ENCODE measurements around the gene LYST. TPM values are rescaled to one million over a fixed set of nuclear protein-coding genes. Genes with fewer than 3 reads are reported as not detected.
A peak's percentile ranks its signal among the peaks of the same experiment; 100 is the strongest.
"Not testable (repeated sequence)": the region's sequence is repeated elsewhere in the genome, so short reads cannot be mapped to it uniquely, and the experiment has no call there.

Gene LYST
- total and polyA plus RNA-seq, 8 donors = 1.7 to 95.6 (median 17.9) TPM

DNA sequence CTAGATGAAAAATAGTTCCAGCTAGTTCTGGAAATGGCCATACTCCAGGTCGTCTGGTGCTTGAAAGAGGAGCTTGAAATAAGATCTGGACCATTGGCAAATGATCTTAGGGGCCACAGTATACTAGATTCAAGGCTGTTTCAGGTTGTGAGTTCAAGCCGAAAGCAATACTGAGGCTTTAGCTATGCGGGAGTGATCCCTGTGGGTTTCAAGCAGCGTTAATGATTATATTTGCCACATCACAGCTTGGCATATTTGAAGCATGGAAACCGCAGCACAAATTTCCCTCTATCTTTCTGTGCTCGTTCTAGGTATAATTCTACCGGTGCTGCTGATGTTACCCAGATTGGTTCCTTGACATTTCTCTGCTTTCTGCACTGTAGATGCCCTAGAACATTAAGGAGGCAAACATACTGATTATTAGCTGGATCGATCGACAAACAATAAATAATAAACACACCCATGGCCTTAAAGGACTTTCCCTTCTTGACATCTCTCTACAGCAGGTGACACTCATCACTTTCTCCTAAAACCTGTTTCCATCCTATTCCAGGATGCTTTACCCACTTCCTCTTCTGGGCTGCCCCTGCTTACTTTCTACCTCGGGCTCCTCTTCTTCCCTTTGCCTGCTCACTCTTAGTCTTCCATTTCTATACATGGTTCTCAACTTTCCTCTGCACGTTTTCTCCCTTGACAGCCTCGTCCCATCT is 40.6 kb upstream of the LYST start:
- TF ChIP-seq, protein P1, sequence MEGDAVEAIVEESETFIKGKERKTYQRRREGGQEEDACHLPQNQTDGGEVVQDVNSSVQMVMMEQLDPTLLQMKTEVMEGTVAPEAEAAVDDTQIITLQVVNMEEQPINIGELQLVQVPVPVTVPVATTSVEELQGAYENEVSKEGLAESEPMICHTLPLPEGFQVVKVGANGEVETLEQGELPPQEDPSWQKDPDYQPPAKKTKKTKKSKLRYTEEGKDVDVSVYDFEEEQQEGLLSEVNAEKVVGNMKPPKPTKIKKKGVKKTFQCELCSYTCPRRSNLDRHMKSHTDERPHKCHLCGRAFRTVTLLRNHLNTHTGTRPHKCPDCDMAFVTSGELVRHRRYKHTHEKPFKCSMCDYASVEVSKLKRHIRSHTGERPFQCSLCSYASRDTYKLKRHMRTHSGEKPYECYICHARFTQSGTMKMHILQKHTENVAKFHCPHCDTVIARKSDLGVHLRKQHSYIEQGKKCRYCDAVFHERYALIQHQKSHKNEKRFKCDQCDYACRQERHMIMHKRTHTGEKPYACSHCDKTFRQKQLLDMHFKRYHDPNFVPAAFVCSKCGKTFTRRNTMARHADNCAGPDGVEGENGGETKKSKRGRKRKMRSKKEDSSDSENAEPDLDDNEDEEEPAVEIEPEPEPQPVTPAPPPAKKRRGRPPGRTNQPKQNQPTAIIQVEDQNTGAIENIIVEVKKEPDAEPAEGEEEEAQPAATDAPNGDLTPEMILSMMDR (IDR thresholded peaks at IDR 0.05) = no peak
- TF ChIP-seq EP300 (IDR thresholded peaks at IDR 0.05) (no peak), POLR2A (IDR thresholded peaks at IDR 0.05) (no peak), POLR2AphosphoS5 (IDR thresholded peaks at IDR 0.05) (no peak)
- intact Hi-C loops (cut with DNase I; ENCODE audit: low total_unique reads) = no loop called here
- H3K9me3 ChIP-seq = no peaks in the 10 kb centered on the region
- no peaks in the 10 kb centered on the region for H3K36me3 ChIP-seq
- no peak for DNase-seq
- no peak overlapping the region for H3K4me3 ChIP-seq
- H3K27ac ChIP-seq = no peak overlapping the region
- peaks cover 0 to 28% (median 18%) of the 10 kb centered on the region in 4 donors for H3K4me1 ChIP-seq
- no peaks in the 10 kb centered on the region for H3K27me3 ChIP-seq
- WGBS, 5 donors = 86 to 93% (median 89%) methylated on average over 12 of the region's 12 CpGs

DNA sequence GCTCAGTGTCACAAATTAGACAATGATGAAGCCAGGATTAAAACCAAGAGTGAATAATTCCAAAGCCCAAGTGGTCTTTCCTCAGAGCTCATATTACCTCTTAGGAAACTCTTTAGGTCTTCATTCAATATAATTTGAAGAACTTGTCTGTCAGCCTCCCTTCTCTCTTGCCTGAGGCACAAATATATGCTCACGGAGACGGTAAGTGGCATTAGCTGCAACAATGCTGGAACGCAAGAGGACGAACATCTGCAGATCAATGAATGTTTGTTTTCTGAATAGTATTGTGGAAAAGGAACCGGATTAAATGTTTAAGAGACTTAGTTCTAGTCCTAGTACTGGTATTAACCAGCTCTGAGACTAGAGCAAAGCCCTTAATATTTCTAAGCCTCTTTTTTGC is 39.7 kb upstream of the LYST start:
- Histone ChIP-seq H3K4me3 (no peak overlapping the region), H3K27me3 (no peaks in the 10 kb centered on the region), H3K36me3 (no peaks in the 10 kb centered on the region), H3K9me3 (no peaks in the 10 kb centered on the region), H3K27ac (no peak overlapping the region), H3K4me1 (peaks cover 0 to 30% (median 18%) of the 10 kb centered on the region in 4 donors)
- DNase-seq = no peak
- intact Hi-C loops (cut with DNase I; ENCODE audit: low total_unique reads) = no loop called here
- 87 to 97% (median 93%) methylated on average over 5 of the region's 5 CpGs for WGBS, 5 donors
- no peak for TF ChIP-seq POLR2AphosphoS5 (IDR thresholded peaks at IDR 0.05)

- H3K4me3 ChIP-seq; H3K9me3 ChIP-seq; DNase-seq; H3K27me3 ChIP-seq; H3K36me3 ChIP-seq; intact Hi-C loops (cut with DNase I; ENCODE audit: low total_unique reads): not testable (repeated sequence)
- WGBS, 5 donors = 78 to 100% (median 94%) methylated on average over 2 of the region's 2 CpGs
- Histone ChIP-seq H3K27ac (peak overlapping the region in 1 of 5 donors; percentile 43), H3K4me1 (peaks cover 0 to 27% (median 10%) of the 10 kb centered on the region in 4 donors)
Measured at GRCh38 chr1:235903809-235904208, 37.1 kb upstream of the LYST start.

- 50 to 58% (median 52%) methylated on average over 7 of the region's 7 CpGs for WGBS, 5 donors
- DNase-seq = peak; percentile 40 to 67
- H3K4me1 ChIP-seq = peaks cover 0 to 22% (median 6%) of the 10 kb centered on the region in 4 donors
- no peaks in the 10 kb centered on the region for H3K27me3 ChIP-seq
- intact Hi-C loops (cut with DNase I; ENCODE audit: low total_unique reads) = no loop called here
- H3K27ac ChIP-seq = peak overlapping the region; percentile 1 to 70 (median 57)
- no peak overlapping the region for H3K4me3 ChIP-seq
- H3K9me3 ChIP-seq = no peaks in the 10 kb centered on the region
- TF ChIP-seq POLR2AphosphoS5 (IDR thresholded peaks at IDR 0.05) (no peak), EP300 (IDR thresholded peaks at IDR 0.05) (no peak), POLR2A (IDR thresholded peaks at IDR 0.05) (no peak)
- TF ChIP-seq, protein P1 (IDR thresholded peaks at IDR 0.05) = no peak
- H3K36me3 ChIP-seq = no peaks in the 10 kb centered on the region
Measured at GRCh38 chr1:235902677-235903542, 36.2 kb upstream of the LYST start.

DNA sequence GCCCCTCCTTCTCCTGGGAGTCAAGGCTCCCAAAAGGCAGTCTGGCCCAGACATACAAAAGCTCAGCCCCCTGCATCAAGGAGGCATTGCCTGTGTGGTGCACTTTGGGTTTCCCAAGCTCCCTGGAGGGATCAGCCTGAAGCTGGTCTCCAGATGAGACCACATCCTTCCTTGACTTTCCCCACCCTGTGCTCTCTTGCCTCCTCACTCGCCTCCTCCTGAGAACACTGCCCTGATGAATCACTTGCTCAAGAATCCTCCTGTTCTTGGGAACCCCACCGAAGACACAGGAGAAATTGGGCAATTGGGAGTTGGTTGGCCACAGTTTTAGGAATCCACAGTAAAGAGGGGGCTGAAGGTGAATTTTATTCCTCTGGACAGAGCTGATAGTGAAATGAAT is 34.8 kb upstream of the LYST start:
- peaks cover 0 to 22% (median 6%) of the 10 kb centered on the region in 4 donors for H3K4me1 ChIP-seq
- intact Hi-C loops (cut with DNase I; ENCODE audit: low total_unique reads) = no loop called here
- peak overlapping the region in 1 of 5 donors; percentile 26 for H3K27ac ChIP-seq
- TF ChIP-seq, protein P1 (IDR thresholded peaks at IDR 0.05) = no peak
- TF ChIP-seq EP300 (IDR thresholded peaks at IDR 0.05) (no peak), POLR2A (IDR thresholded peaks at IDR 0.05) (no peak), POLR2AphosphoS5 (IDR thresholded peaks at IDR 0.05) (no peak)
- no peak overlapping the region for H3K4me3 ChIP-seq
- H3K9me3 ChIP-seq = no peaks in the 10 kb centered on the region
- no peaks in the 10 kb centered on the region for H3K36me3 ChIP-seq
- DNase-seq = no peak
- no peaks in the 10 kb centered on the region for H3K27me3 ChIP-seq
- WGBS, 5 donors = 78 to 93% (median 81%) methylated on average over 2 of the region's 2 CpGs

All from stomach (tissue), 9 donors.